Ishikawa (cell line): ENCODE measurements around the gene CXXC4.

Experiments
- CEBPB ChIP-seq: IDR thresholded peaks from 2 replicates; pipeline ENCODE4 v1.6.1; 2012
- CREB1 ChIP-seq: IDR thresholded peaks from 2 replicates; pipeline ENCODE4 v1.6.1; 2012; ENCODE audit warnings: low read depth
- EGR1 ChIP-seq: IDR thresholded peaks from 2 replicates; pipeline ENCODE4 v1.6.1; 2012
- EP300 ChIP-seq: IDR thresholded peaks from 2 replicates; pipeline ENCODE4 v1.6.1; 2012; ENCODE audit warnings: borderline replicate concordance
- MAX ChIP-seq: IDR thresholded peaks from 2 replicates; pipeline ENCODE4 v1.6.1; 2012
- RAD21 ChIP-seq: IDR thresholded peaks from 2 replicates; pipeline ENCODE4 v1.6.1; 2012; ENCODE audit warnings: low read depth
- REST ChIP-seq: IDR thresholded peaks from 2 replicates; pipeline ENCODE4 v1.6.1; 2012; ENCODE audit warnings: low read depth, mild to moderate bottlenecking
- TAF1 ChIP-seq: IDR thresholded peaks from 2 replicates; pipeline ENCODE4 v1.6.1; 2012; ENCODE audit warnings: low read depth, mild to moderate bottlenecking
- TCF12 ChIP-seq: IDR thresholded peaks from 2 replicates; pipeline ENCODE4 v1.6.1; 2012; ENCODE audit warnings: low read depth
- USF1 ChIP-seq: IDR thresholded peaks from 2 replicates; pipeline ENCODE4 v1.6.1; 2012
- YY1 ChIP-seq: IDR thresholded peaks from 2 replicates; pipeline ENCODE4 v1.6.1; 2012; ENCODE audit warnings: low read depth

- no peak for TF ChIP-seq EP300
- TF ChIP-seq TAF1 = no peak
- no peak for TF ChIP-seq CEBPB
- TF ChIP-seq YY1 = no peak
- no peak for TF ChIP-seq REST
- no peak for TF ChIP-seq USF1
- no peak for TF ChIP-seq TCF12
- no peak for TF ChIP-seq MAX
- TF ChIP-seq CREB1 = no peak
- no peak for TF ChIP-seq RAD21
- no peak for TF ChIP-seq EGR1
Measured at GRCh38 chr4:104447294-104447693, 47.4 kb downstream of the CXXC4 start.
